Measurements from ENCODE around the gene CEP57L1.

CEP57L1 gene

DNA sequence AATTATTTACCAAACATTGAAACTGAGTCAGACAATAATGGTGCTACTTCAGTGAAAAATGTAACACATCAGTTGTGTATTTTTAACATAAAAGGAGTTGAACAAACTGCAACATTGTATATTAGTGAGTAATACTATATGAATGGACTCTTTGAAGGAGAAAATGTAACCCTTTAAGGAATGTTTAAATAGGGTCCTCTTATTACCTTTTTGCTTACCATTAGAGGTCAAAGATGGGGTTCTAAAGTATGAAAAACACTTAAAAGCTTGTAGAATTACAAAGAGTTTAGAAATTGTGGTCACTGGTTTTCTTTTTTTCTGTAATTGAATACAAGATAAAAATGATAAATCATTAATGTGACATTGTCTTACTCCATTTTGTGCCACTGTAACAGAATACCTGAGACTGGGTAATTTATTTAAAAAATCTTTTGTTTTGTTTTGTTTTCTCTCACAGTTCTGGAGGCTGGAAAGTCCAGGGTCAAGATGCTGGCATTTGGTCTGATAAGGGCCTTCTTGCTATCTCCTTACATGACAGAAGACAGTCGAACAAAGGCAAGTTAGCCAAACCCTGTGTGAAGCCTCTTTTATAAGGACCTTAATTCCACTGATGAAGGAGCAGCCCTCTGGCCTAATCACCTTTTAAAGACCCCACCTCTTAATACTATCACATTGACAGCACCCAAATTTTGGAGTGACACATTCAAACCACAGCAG lies 43.8 kb upstream of the CEP57L1 start:
- Histone ChIP-seq H3K4me3 (ENCODE audit: low read depth, low read length) (no peak overlapping the region), H3K27me3 (replicated peaks) (no peaks in the 10 kb centered on the region), H3K36me3 (replicated peaks) (no peaks in the 10 kb centered on the region), H3K27ac (no peak overlapping the region)
- TF ChIP-seq CTCF (IDR thresholded peaks at IDR 0.05; ENCODE audit: low read depth, low read length, missing control alignments), result no peak
- no peak for DNase-seq
- in situ Hi-C loops (cut with HindIII; ENCODE audit: low pct_ligation_motif_present, low sequenced_read_pairs), result no loop called here

- H3K27ac ChIP-seq, result no peak overlapping the region
- H3K4me3 ChIP-seq (ENCODE audit: low read depth, low read length), result no peak overlapping the region
Observed at GRCh38 chr6:109052018-109052651, 43.2 kb upstream of the CEP57L1 start.

GRCh38 chr6:109052852-109053251 lies 42.5 kb upstream of the CEP57L1 start:
- no peak for TF ChIP-seq CTCF (IDR thresholded peaks at IDR 0.05; ENCODE audit: low read depth, low read length, missing control alignments)
- no peak overlapping the region for H3K27ac ChIP-seq
- in situ Hi-C loops (cut with HindIII; ENCODE audit: low pct_ligation_motif_present, low sequenced_read_pairs), result no loop called here

More at GRCh38 chr6:109052018-109052651, 43.2 kb upstream of the CEP57L1 start:
- no peak for DNase-seq
- Histone ChIP-seq H3K27me3 (replicated peaks) (no peaks in the 10 kb centered on the region), H3K36me3 (replicated peaks) (no peaks in the 10 kb centered on the region)
- in situ Hi-C loops (cut with HindIII; ENCODE audit: low pct_ligation_motif_present, low sequenced_read_pairs), result no loop called here
- TF ChIP-seq CTCF (IDR thresholded peaks at IDR 0.05; ENCODE audit: low read depth, low read length, missing control alignments), result no peak

DNA sequence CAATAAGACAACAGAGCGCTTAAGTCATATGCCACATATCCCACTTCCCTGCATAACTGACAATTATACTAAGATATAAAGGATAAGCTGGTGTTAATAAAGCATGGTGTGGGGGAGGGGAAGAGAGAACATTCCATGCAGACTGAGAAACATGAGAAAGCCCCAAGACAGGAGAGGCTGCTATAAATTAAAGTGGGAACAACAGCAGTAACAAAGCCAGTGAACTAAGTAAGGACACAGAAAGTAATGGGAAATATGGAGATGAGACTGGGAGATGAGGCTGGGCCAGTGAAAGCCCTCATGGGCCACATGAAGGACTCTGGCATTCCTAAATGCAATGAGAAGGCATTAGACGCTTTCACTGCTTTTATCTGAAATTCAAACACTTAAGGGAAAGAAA lies 42.0 kb upstream of the CEP57L1 start:
- Histone ChIP-seq H3K27ac (no peak overlapping the region), H3K4me3 (ENCODE audit: low read depth, low read length) (no peak overlapping the region), H3K27me3 (replicated peaks) (no peaks in the 10 kb centered on the region), H3K36me3 (replicated peaks) (no peaks in the 10 kb centered on the region)
- TF ChIP-seq CTCF (IDR thresholded peaks at IDR 0.05; ENCODE audit: low read depth, low read length, missing control alignments), result no peak
- in situ Hi-C loops (cut with HindIII; ENCODE audit: low pct_ligation_motif_present, low sequenced_read_pairs), result no loop called here
- DNase-seq, result no peak

More at GRCh38 chr6:109052852-109053251, 42.5 kb upstream of the CEP57L1 start:
- Histone ChIP-seq H3K36me3 (replicated peaks) (no peaks in the 10 kb centered on the region), H3K4me3 (ENCODE audit: low read depth, low read length) (no peak overlapping the region), H3K27me3 (replicated peaks) (no peaks in the 10 kb centered on the region)
- DNase-seq, result no peak

GRCh38 chr6:109055771-109056235 lies 39.5 kb upstream of the CEP57L1 start:
- no peak overlapping the region for H3K4me3 ChIP-seq (ENCODE audit: low read depth, low read length)
- in situ Hi-C loops (cut with HindIII; ENCODE audit: low pct_ligation_motif_present, low sequenced_read_pairs), result no loop called here
- no peaks in the 10 kb centered on the region for H3K36me3 ChIP-seq (replicated peaks)
- no peak overlapping the region for H3K27ac ChIP-seq
- DNase-seq, result no peak
- no peak for TF ChIP-seq CTCF (IDR thresholded peaks at IDR 0.05; ENCODE audit: low read depth, low read length, missing control alignments)
- H3K27me3 ChIP-seq (replicated peaks), result no peaks in the 10 kb centered on the region

Measured in brain microvascular endothelial cell (primary cell).